ENCODE measurements around the gene LRG1.

The LRG1 gene

GRCh38 chr19:4519172-4519496 is 20.7 kb downstream of the LRG1 start:
- TF ChIP-seq CTCF (IDR thresholded peaks at IDR 0.05; ENCODE audit: low read depth, low read length, missing control alignments): no peak
- DNase-seq (ENCODE audit: low read depth): no peak
- H3K4me3 ChIP-seq (ENCODE audit: low read depth, low read length): no peak overlapping the region

GRCh38 chr19:4518345-4519171 is 21.3 kb downstream of the LRG1 start, which contains the start of gene PLIN4:
Gene PLIN4 (minus strand): TSS chr19:4518486. CDS start chr19:4518272, 214 bp downstream.
- TF ChIP-seq CTCF (IDR thresholded peaks at IDR 0.05; ENCODE audit: low read depth, low read length, missing control alignments): no peak
- no peak within 1 kb of the TSS for H3K4me3 ChIP-seq (ENCODE audit: low read depth, low read length)
- DNase-seq (ENCODE audit: low read depth): no peak

GRCh38 chr19:4517451-4518057 is 22.3 kb downstream of the LRG1 start:
- no peak for DNase-seq (ENCODE audit: low read depth)
- no peak for TF ChIP-seq CTCF (IDR thresholded peaks at IDR 0.05; ENCODE audit: low read depth, low read length, missing control alignments)
- H3K4me3 ChIP-seq (ENCODE audit: low read depth, low read length): no peak overlapping the region

- no peak for TF ChIP-seq CTCF (IDR thresholded peaks at IDR 0.05; ENCODE audit: low read depth, low read length, missing control alignments)
- H3K4me3 ChIP-seq (ENCODE audit: low read depth, low read length): no peak overlapping the region
- DNase-seq (ENCODE audit: low read depth): no peak
These were observed 22.9 kb downstream of the LRG1 start for GRCh38 chr19:4516939-4517300.

GRCh38 chr19:4516199-4516938 is 23.5 kb downstream of the LRG1 start:
- TF ChIP-seq CTCF (IDR thresholded peaks at IDR 0.05; ENCODE audit: low read depth, low read length, missing control alignments): no peak
- no peak for DNase-seq (ENCODE audit: low read depth)
- no peak overlapping the region for H3K4me3 ChIP-seq (ENCODE audit: low read depth, low read length)

- no peak overlapping the region for H3K4me3 ChIP-seq (ENCODE audit: low read depth, low read length)
- DNase-seq (ENCODE audit: low read depth): no peak
- TF ChIP-seq CTCF (IDR thresholded peaks at IDR 0.05; ENCODE audit: low read depth, low read length, missing control alignments): no peak
These were observed 24.1 kb downstream of the LRG1 start for GRCh38 chr19:4515732-4516131.
